ENCODE results near the gene SIX6. TPM values are rescaled to one million over a fixed set of nuclear protein-coding genes. Genes with fewer than 3 reads are reported as not detected.

The SIX6 gene
- total RNA-seq, 1 donor from 2014 or later = not detected

DNA sequence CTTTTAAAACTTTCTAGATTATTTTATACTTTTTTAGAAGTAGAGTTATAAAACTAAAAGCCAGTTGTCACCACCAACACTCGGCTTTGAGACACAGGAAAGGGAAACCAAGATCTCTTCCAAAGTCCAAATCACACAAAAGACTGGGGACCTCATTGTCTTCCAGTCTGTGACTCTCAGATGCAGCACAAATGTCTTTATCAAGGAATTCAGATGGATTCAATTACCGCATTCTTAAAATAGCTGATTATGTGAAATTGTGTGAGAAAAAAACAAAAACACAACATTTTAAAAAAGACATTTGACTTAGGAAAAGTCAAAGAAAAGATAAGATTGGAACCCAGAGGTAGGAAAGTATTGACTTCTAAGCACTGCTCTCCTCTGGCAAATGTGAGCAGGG is 3.5 kb upstream of the SIX6 start:
- Mint-ChIP-seq H3K27me3 (ENCODE audit: low read depth) (peaks cover 86% of the 10 kb centered on the region), H3K9me3 (ENCODE audit: low read depth) (no peaks in the 10 kb centered on the region), H3K36me3 (ENCODE audit: low read depth) (peaks cover 2% of the 10 kb centered on the region), H3K4me3 (ENCODE audit: unreplicated experiment) (no peak overlapping the region), H3K4me1 (ENCODE audit: low read depth) (peaks cover 16% of the 10 kb centered on the region), H3K27ac (ENCODE audit: unreplicated experiment) (no peak overlapping the region)
- TF ChIP-seq, protein P1, sequence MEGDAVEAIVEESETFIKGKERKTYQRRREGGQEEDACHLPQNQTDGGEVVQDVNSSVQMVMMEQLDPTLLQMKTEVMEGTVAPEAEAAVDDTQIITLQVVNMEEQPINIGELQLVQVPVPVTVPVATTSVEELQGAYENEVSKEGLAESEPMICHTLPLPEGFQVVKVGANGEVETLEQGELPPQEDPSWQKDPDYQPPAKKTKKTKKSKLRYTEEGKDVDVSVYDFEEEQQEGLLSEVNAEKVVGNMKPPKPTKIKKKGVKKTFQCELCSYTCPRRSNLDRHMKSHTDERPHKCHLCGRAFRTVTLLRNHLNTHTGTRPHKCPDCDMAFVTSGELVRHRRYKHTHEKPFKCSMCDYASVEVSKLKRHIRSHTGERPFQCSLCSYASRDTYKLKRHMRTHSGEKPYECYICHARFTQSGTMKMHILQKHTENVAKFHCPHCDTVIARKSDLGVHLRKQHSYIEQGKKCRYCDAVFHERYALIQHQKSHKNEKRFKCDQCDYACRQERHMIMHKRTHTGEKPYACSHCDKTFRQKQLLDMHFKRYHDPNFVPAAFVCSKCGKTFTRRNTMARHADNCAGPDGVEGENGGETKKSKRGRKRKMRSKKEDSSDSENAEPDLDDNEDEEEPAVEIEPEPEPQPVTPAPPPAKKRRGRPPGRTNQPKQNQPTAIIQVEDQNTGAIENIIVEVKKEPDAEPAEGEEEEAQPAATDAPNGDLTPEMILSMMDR (IDR thresholded peaks at IDR 0.05) = no peak
- no peak for DNase-seq (ENCODE audit: low spot score)

DNA sequence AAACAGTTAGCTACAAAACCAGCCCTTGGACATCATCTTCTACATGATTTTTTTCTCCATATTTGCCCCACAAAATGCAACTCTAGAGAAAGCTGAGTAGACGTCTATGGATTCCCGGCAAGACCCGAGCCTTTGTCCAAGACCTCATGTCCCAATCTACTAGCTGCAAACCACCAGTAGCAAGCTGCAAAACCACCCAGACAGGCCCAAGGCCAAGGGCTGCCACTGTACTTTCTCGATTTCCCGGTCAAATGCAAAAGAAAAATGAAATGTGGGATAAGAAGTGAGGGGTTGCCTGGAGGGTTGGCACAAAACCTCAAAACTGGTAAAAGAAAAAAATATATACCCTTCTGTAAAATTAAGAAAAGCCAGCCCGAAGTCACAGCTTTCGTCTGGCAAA is 2.9 kb upstream of the SIX6 start:
- Mint-ChIP-seq H3K4me1 (ENCODE audit: low read depth) (peaks cover 17% of the 10 kb centered on the region), H3K27me3 (ENCODE audit: low read depth) (peaks cover 85% of the 10 kb centered on the region), H3K4me3 (ENCODE audit: unreplicated experiment) (no peak overlapping the region), H3K36me3 (ENCODE audit: low read depth) (peaks cover 2% of the 10 kb centered on the region), H3K9me3 (ENCODE audit: low read depth) (no peaks in the 10 kb centered on the region), H3K27ac (ENCODE audit: unreplicated experiment) (no peak overlapping the region)
- no peak for DNase-seq (ENCODE audit: low spot score)
- TF ChIP-seq, protein P1 (IDR thresholded peaks at IDR 0.05) = no peak

DNA sequence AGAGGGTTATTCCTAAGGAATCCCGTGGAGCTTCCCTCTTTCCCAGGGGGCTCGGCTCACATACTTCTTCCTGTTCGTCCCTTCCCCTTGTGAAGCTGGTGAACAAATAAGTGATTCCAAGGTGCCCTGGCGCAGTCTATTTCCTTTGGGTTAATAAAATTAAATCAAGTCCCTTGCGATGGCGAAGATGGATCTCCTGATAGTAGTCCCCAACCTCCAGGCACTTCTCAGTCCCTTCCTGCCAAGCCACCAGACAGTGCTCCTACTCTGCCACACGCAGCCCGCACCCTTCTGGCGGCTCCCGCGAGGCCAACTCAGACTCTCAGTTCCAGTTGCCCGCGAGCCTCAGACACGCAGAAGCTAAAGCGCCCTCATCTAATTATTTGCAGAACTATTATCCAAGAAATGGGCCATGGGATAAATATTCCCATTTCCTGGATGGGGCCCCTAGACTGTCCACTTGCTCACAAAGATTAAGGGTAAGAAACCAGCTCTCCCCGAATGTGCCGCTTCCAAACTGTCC is 2.4 kb upstream of the SIX6 start:
- Mint-ChIP-seq H3K4me3 (ENCODE audit: unreplicated experiment) (no peak overlapping the region), H3K4me1 (ENCODE audit: low read depth) (peaks cover 19% of the 10 kb centered on the region), H3K9me3 (ENCODE audit: low read depth) (no peaks in the 10 kb centered on the region), H3K36me3 (ENCODE audit: low read depth) (peaks cover 2% of the 10 kb centered on the region), H3K27me3 (ENCODE audit: low read depth) (peaks cover 83% of the 10 kb centered on the region), H3K27ac (ENCODE audit: unreplicated experiment) (no peak overlapping the region)
- DNase-seq (ENCODE audit: low spot score) = no peak
- TF ChIP-seq, protein P1 (IDR thresholded peaks at IDR 0.05) = no peak

DNA sequence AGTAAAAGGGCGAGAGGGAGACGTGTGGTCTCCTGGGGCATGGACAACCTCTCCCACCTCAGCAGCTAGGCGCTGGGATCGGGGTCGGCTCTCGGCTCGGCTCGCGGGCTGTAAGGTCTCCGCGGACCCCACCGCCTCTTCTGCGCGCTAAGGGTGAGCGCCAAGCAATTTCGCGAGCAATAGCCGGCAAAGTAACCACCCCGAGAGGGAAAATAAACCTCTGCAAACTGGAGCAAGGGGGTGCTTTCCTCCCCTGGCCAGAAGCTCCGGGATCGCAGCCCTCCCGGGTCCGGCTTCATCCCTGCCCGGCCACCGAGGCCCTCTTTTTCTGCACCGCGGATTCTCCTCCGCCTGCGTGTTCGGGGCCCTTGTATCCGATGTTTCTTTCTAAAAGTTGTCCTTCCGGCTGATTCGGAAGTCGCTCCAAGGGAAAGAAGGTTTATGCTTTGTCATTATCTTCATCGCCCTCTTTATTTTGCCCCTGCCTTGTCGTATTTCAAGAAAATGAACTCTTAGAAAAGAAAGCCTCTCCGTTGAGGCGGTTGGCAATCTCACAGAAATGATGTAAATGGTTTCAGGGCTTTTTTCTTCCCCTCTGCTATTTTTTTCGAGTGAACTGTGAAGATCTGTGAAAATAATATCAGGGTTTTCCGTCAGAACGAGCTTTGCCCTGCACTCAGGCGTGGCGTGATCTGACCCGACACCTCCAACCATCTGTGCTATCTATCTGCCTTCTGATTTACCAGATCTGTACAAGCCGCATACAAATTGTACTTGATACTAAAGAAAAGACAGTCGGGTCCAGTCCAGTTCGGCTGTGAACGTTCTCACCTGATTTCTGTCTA is 1.7 kb upstream of the SIX6 start:
- TF ChIP-seq, protein P1 (IDR thresholded peaks at IDR 0.05) = no peak
- H3K4me3 Mint-ChIP-seq (ENCODE audit: unreplicated experiment) = no peak overlapping the region

DNA sequence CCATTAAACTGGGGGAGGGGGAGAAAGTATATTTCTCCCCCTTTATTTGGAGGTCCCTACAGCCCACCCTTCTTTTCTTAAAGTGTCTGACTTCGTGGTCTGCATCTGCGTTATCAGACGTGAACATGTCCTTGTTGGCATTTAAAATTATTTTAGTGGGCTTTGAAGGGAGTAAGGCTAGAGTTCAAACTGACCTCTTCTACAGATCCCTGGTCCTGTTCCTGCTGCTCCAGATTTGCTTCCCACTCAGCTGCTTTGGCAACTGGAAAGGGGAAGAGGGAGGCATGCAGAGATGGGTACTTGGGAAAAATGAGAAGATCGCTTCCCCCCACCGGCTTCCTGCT is 611 bp upstream of the SIX6 start:
- no peak for DNase-seq (ENCODE audit: low spot score)
- no peak overlapping the region for H3K27ac Mint-ChIP-seq (ENCODE audit: unreplicated experiment)
- no peaks in the 10 kb centered on the region for H3K9me3 Mint-ChIP-seq (ENCODE audit: low read depth)
- peaks cover 2% of the 10 kb centered on the region for H3K36me3 Mint-ChIP-seq (ENCODE audit: low read depth)
- peaks cover 84% of the 10 kb centered on the region for H3K27me3 Mint-ChIP-seq (ENCODE audit: low read depth)
- H3K4me3 Mint-ChIP-seq (ENCODE audit: unreplicated experiment) = no peak overlapping the region
- TF ChIP-seq, protein P1 (IDR thresholded peaks at IDR 0.05) = no peak
- H3K4me1 Mint-ChIP-seq (ENCODE audit: low read depth) = peaks cover 19% of the 10 kb centered on the region

More for the DNA sequence above, 1.7 kb upstream of the SIX6 start:
- DNase-seq (ENCODE audit: low spot score) = no peak
- Mint-ChIP-seq H3K9me3 (ENCODE audit: low read depth) (no peaks in the 10 kb centered on the region), H3K36me3 (ENCODE audit: low read depth) (peaks cover 2% of the 10 kb centered on the region), H3K27me3 (ENCODE audit: low read depth) (peaks cover 84% of the 10 kb centered on the region), H3K4me1 (ENCODE audit: low read depth) (peaks cover 19% of the 10 kb centered on the region), H3K27ac (ENCODE audit: unreplicated experiment) (no peak overlapping the region)

All from chondrocyte (in vitro differentiated cells).